A673 (cell line): Measurements from ENCODE around the gene TTYH1.

ENCODE experiments used
- EZH2 ChIP-seq: fragments of 200-600 bp; sonication (generic); IDR thresholded peaks from 2 replicates; pipeline ENCODE4 v1.6.1; 2017; ENCODE audit warnings: borderline replicate concordance, low read depth, mild to moderate bottlenecking, mixed read lengths, antibody characterized with exemption, low read length; ENCODE audit not compliant: poor library complexity, severe bottlenecking
- TF ChIP-seq, protein P1 (sequence below): fragments of 300-800, 200-600 bp; sonication (generic); conservative IDR thresholded peaks from 2 replicates; pipeline ENCODE4 v1.5.1; 2017; ENCODE audit warnings: low read depth, mild to moderate bottlenecking, antibody characterized with exemption, low read length, moderate library complexity, mixed read lengths

DNA sequence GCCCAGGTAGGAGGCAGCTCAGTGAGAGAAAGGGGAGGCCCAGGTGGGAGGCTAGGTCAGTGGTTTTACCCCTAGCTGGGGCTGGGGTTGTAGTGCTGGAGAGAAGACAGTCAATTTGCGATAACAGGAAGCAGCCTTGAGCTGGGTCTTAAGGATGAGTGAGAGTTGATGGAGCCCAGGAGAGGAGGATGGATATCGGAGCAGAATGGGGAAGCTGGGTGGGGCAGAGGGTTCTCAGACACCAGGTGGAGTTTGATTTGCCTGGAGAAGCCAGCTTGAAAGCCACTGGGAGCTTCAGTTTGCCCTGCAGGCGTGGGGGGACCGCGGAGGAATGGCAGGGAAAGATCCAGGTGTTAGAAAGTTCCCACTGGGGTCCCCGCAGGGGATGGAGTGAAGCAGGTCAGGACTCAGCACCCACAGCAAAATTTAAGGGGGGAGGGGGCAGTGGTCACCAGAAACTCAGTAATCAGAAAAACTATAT, 58.7 kb downstream of the TTYH1 start:
- TF ChIP-seq EZH2 = no peak
- TF ChIP-seq, protein P1, sequence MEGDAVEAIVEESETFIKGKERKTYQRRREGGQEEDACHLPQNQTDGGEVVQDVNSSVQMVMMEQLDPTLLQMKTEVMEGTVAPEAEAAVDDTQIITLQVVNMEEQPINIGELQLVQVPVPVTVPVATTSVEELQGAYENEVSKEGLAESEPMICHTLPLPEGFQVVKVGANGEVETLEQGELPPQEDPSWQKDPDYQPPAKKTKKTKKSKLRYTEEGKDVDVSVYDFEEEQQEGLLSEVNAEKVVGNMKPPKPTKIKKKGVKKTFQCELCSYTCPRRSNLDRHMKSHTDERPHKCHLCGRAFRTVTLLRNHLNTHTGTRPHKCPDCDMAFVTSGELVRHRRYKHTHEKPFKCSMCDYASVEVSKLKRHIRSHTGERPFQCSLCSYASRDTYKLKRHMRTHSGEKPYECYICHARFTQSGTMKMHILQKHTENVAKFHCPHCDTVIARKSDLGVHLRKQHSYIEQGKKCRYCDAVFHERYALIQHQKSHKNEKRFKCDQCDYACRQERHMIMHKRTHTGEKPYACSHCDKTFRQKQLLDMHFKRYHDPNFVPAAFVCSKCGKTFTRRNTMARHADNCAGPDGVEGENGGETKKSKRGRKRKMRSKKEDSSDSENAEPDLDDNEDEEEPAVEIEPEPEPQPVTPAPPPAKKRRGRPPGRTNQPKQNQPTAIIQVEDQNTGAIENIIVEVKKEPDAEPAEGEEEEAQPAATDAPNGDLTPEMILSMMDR = no peak
